Muscle layer of colon (tissue), 2 donors: ENCODE data around the gene INO80B.

Experiments
- H3K27ac ChIP-seq: one replicate; pipeline ENCODE4 v1.7.0; 2013; ENCODE audit warnings: low read depth, mild to moderate bottlenecking, low read length, moderate library complexity
- H3K27me3 ChIP-seq, 2 donors: one replicate each; pipeline ENCODE4 v1.7.0; 2013; ENCODE audit warnings: low read length in 2 of 2, mild to moderate bottlenecking in 2 of 2; ENCODE audit not compliant: insufficient read depth in 2 of 2, control insufficient read depth in 1 of 2
- H3K36me3 ChIP-seq: one replicate; pipeline ENCODE4 v1.7.0; 2013; ENCODE audit warnings: mild to moderate bottlenecking, low read length; ENCODE audit not compliant: insufficient read depth
- H3K4me1 ChIP-seq: one replicate; pipeline ENCODE4 v1.7.0; 2013; ENCODE audit warnings: mild to moderate bottlenecking, low read length; ENCODE audit not compliant: insufficient read depth
- H3K4me3 ChIP-seq, 2 donors: one replicate each; pipeline ENCODE4 v1.7.0; 2013; ENCODE audit warnings: low read length in 2 of 2, low read depth in 1 of 2, mild to moderate bottlenecking in 1 of 2, moderate library complexity in 1 of 2
- H3K9ac ChIP-seq: one replicate; pipeline ENCODE4 v1.7.0; 2013; ENCODE audit warnings: low read length
- H3K9me3 ChIP-seq: one replicate; pipeline ENCODE4 v1.7.0; 2013; ENCODE audit warnings: mild to moderate bottlenecking, low read length
- donor health status: abdominal sarcoma.
- donor health status: Adenocarcinoma of cecum.

INO80B gene

DNA sequence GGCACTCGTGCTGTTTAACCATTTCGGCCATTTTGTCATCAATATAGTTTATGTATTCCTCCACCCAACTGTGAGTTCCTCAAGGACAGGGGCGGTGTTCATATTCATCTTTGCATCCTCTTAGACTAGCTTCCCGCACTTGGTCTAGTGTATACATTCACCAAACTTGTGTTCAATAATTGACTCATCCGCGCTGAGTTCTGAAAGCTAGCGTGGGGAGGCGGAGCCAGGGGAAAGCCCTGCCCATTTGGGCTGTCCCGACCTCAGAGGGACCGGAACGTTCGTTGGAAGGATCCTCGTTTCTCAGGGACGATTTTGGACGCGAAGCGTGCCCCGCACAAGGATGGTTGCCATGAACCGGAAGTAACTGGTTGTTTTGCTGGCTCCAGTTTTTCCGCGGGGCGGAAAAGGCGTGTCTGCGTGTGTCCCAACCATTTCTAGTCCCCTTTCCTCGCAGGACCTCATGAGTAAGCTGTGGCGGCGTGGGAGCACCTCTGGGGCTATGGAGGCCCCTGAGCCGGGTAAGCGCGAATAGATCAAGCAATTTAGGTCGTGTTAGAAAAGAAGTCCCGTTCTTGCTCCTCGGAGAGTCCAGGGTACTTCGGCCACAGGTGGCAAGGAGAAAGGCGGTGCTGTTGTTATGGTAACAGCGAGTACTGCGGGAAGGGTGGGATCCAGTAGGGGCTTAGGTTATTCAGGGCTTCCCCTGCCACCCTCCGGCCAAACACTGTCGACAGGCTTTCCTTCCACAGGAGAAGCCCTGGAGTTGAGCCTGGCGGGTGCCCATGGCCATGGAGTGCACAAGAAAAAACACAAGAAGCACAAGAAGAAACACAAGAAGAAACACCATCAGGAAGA lies at the start of gene INO80B:
Gene INO80B, plus strand, starts transcription at position 434 of the 858 bp plus-strand sequence. Its CDS starts 30 bp downstream, at position 464.
- Histone ChIP-seq H3K27me3 (no peaks in the 10 kb centered on the region), H3K36me3 (no peaks in the 10 kb centered on the region), H3K4me3 (peak within 1 kb of the TSS; percentile 73 to 84), H3K9ac (peak within 1 kb of the TSS; percentile 71), H3K9me3 (no peaks in the 10 kb centered on the region), H3K4me1 (peaks cover 32% of the 10 kb centered on the region), H3K27ac (peak within 1 kb of the TSS; percentile 77)

DNA sequence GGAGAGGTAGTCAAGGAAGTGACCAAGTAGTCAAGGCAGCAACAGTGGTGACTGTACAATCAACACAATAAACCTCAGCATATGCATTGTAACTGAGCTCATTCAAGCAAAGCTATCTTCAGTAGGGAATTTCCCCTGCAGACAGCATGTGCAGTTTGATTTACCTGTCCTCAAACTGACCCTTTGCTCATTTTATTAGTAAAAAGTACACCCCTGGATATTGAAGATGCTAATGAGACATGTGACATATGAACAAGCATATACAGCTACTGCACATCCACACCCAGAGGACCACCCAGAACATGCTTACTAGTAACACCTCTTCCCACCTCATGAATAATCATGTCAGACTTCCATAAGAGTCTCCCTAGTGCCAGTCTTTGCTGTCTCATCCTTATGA lies 48.9 kb upstream of the INO80B start:
- Histone ChIP-seq H3K27me3 (no peaks in the 10 kb centered on the region), H3K9ac (no peak overlapping the region), H3K27ac (no peak overlapping the region), H3K9me3 (no peaks in the 10 kb centered on the region), H3K4me3 (no peak overlapping the region), H3K4me1 (no peaks in the 10 kb centered on the region), H3K36me3 (no peaks in the 10 kb centered on the region)

DNA sequence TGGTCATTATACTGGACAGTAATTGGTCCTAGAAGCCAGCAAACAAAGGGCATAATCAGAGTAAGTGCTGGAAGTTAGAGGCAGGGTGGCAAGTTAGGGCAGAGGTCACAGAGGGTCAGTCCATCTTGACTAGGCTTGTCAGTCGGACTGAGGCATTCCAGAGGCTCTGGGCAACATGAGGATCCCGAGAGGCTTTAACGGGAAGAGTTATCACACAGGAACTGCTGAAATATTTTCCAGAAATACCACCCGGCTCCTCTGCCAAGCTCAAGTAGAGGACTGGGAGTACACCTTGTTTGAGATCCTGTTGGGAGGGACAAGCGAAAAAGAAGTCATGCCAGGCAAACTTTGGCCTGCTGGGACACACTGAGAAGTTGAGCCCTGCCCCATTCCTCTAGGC lies 47.2 kb upstream of the INO80B start:
- H3K9ac ChIP-seq: no peak overlapping the region

DNA sequence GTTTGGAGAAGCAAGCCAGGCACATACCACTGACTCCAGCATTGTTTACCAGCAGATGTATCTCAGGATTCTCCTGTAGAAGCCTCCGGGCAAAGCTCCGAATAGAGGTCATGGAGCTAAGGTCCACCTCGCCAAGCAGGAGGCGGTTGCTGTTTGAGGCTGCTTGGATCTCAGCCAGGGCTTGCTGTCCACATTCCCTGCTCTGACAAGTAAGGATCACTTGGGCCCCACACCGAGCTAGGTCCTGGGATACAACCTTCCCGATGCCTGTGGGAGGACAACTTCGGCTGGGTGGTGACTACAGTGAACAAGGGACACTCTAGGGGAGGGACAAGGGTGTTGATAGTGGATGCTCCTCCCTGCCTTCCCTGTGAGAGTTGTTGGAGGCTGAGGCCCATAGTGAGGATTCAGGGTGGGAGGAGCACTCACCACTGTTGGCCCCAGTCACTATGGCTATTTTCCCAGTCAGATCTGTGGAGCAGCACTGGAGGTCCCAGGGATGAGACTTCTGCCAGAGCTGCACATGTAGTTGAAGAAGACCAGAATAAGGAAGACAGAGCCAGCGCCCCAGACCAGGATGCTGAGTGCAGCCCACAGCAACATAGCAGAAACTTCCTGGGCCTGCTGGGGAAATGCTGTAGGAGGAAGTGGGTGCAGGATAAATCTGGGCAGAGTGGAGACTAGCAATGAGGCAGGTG lies 41.7 kb upstream of the INO80B start:
- no peak overlapping the region for H3K9ac ChIP-seq
- H3K4me1 ChIP-seq: peaks cover 16% of the 10 kb centered on the region
- H3K27me3 ChIP-seq: no peaks in the 10 kb centered on the region
- no peaks in the 10 kb centered on the region for H3K36me3 ChIP-seq
- no peak overlapping the region for H3K27ac ChIP-seq
- no peaks in the 10 kb centered on the region for H3K9me3 ChIP-seq
- H3K4me3 ChIP-seq: no peak overlapping the region

More for the DNA sequence above, 47.2 kb upstream of the INO80B start:
- Histone ChIP-seq H3K9me3 (no peaks in the 10 kb centered on the region), H3K4me1 (no peaks in the 10 kb centered on the region), H3K27me3 (no peaks in the 10 kb centered on the region), H3K36me3 (no peaks in the 10 kb centered on the region), H3K4me3 (no peak overlapping the region), H3K27ac (no peak overlapping the region)

DNA sequence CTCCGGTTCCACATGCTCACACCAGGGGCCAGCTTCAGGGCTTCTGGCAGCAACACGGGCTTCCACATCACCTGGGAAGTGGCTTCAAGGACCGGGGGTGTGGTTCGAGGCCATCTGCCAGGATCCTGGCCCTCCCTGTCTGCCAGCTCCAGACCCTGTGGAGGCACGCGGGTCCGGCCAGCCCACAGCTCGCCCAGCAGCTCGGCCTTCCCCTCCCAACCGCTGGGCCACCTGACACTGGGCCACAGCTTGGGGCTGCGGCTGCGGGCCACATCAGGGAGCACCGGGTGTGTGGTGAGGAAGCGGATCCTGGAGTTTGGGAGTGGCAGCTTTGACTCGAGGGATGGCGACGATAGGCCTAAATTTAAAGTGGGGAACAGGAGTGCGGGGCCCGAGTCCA lies 40.4 kb upstream of the INO80B start:
- H3K9ac ChIP-seq: peak overlapping the region; percentile 57
- H3K4me1 ChIP-seq: peaks cover 16% of the 10 kb centered on the region
- peak overlapping the region; percentile 66 for H3K27ac ChIP-seq
- H3K27me3 ChIP-seq: no peaks in the 10 kb centered on the region
- H3K36me3 ChIP-seq: no peaks in the 10 kb centered on the region
- H3K9me3 ChIP-seq: no peaks in the 10 kb centered on the region
- peak overlapping the region; percentile 24 to 90 for H3K4me3 ChIP-seq

DNA sequence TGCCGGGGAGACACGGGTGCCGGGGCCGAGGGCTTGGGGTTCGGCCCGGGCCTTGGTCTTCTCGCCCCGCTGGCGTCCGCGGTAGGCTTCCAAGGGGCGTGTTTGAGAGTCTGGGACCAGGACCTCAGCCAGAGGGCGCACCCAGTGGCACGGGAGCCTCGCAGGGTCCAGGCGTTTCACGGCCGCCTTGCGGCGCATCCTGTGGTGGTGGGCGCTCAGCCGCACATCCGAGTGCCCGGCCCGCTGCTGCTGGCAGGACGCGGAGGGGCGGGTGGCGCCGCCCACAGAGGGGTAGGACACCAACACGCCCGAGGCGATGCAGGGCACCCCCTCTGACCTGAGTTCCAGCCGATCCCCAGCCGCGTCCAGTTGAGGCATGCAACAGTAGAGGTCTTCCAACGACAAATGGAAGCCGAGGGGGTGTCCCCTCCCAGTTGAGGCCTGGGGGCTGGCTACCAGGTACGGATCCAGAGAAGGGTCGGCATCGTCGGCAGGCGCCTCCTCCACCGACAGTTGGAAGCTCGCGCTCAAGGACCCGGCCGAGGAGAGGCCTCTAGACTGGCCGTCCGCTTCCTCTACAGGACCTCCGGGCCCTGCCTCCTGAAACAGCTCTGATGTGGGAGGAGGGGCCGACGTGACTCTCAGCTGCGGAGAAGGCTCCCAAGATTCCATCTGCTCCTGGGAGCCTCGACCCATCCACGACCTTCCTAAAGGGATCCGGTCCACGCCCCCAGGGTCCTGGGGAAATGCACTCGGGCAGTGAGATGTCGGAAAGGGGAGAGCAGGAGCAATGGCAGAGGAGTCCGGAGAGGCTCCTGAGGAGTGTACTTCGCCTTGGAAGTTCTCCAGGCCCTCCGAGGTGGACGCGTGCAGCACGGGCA lies 39.8 kb upstream of the INO80B start:
- no peaks in the 10 kb centered on the region for H3K36me3 ChIP-seq
- no peaks in the 10 kb centered on the region for H3K9me3 ChIP-seq
- peak overlapping the region; percentile 24 to 90 for H3K4me3 ChIP-seq
- H3K27ac ChIP-seq: peak overlapping the region; percentile 66
- H3K9ac ChIP-seq: peak overlapping the region; percentile 57
- H3K27me3 ChIP-seq: no peaks in the 10 kb centered on the region
- H3K4me1 ChIP-seq: peaks cover 16% of the 10 kb centered on the region

DNA sequence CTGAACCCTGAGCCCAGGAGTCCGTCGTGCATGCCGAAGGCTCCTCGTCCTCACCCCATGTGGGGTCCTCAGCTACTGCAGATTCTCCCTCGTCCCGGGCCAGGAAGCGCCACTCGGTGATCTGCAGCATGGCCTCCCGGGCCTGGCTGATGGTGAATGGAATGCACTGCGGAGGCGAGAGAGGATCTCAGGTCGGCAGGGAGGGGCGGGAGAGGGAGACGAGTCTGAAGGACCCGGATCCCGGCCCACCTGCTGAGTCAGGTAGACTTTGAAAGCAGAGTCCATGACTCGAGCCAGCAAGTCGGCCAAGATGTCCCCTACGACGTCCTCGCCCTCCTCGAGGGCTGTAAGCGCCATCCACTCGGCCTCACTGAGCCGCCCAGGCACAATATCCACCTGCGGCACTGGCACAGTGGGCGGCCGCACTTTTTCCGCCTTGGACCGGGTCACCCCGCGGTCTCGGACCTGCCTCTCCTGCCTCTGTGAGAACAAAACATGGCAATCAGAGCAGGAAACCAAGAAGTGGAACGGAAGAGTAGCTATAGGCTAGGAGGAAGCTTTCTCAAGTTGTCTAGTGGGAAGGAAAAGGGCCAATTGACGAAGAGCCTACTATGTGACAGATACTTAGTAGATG lies 39.0 kb upstream of the INO80B start:
- Histone ChIP-seq H3K4me3 (peak overlapping the region; percentile 24 to 90), H3K27ac (peak overlapping the region; percentile 55), H3K4me1 (peaks cover 16% of the 10 kb centered on the region), H3K27me3 (no peaks in the 10 kb centered on the region), H3K9ac (no peak overlapping the region), H3K36me3 (no peaks in the 10 kb centered on the region), H3K9me3 (no peaks in the 10 kb centered on the region)

DNA sequence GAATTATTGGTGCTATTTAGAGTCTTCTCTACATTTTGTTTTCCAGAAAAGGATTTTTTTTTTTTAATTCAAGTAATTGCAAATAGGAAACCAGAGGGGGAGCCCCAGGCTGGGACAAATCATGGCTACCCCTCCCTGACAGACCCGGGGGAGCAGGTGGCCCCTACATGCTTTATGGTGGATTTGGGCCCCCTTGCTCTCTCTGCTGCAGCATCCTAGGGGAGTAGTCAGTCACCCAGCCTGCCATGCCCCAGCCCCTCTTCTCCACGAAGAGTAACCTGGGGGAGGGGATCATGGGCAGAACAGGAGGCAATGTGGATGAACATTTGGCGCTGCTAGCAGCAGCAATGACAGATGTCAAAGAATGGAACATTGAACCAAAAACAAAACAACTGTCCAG lies 38.1 kb upstream of the INO80B start:
- H3K27me3 ChIP-seq: no peaks in the 10 kb centered on the region
- no peaks in the 10 kb centered on the region for H3K9me3 ChIP-seq
- no peak overlapping the region for H3K4me3 ChIP-seq
- H3K27ac ChIP-seq: no peak overlapping the region
- H3K4me1 ChIP-seq: peaks cover 16% of the 10 kb centered on the region
- H3K36me3 ChIP-seq: no peaks in the 10 kb centered on the region
- H3K9ac ChIP-seq: no peak overlapping the region

DNA sequence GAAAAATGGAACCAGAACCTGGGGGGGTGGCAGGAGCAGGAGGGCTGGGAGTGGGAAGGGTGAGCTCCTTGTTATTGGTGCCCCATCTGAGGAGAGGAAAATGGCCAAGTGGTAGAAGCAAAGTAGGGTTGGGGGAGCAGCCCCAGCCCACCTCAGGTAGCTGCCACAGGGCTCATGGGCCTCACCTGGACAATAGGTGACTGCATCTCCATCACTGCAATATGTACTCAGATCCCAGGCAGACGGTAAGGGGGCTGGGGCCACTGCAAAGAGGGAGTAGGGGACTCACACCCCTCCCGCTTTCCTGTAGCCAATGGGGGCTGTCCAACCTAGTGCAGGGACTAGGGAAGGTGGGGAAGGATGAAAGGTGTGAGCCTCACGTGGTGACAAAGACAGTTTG lies 37.7 kb upstream of the INO80B start:
- no peak overlapping the region for H3K27ac ChIP-seq
- no peak overlapping the region for H3K9ac ChIP-seq
- no peaks in the 10 kb centered on the region for H3K9me3 ChIP-seq
- H3K4me3 ChIP-seq: no peak overlapping the region
- no peaks in the 10 kb centered on the region for H3K27me3 ChIP-seq
- H3K36me3 ChIP-seq: no peaks in the 10 kb centered on the region
- peaks cover 18% of the 10 kb centered on the region for H3K4me1 ChIP-seq

DNA sequence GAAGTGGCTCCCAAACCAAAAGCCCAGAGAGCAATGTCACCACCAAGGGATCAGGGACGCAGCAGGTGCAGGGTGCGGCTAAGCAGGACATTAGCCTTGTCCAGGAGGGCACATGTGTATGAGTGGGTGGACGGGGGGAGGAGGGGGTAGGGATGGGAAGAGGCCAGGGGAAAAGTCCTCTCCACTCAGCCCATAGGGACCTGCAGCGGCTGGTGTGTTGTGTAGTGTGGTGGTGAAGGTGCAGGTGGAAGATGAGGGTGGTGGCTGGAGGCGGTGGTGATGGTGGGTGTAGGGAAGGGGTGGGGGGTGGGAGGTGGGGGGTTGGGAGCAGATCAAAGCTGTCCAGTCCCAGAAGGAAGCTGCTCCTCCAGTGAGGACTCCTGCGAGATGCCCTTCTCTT lies 37.1 kb upstream of the INO80B start:
- Histone ChIP-seq H3K4me3 (no peak overlapping the region), H3K36me3 (no peaks in the 10 kb centered on the region), H3K4me1 (peaks cover 19% of the 10 kb centered on the region), H3K9ac (no peak overlapping the region), H3K27me3 (no peaks in the 10 kb centered on the region), H3K27ac (no peak overlapping the region), H3K9me3 (no peaks in the 10 kb centered on the region)

DNA sequence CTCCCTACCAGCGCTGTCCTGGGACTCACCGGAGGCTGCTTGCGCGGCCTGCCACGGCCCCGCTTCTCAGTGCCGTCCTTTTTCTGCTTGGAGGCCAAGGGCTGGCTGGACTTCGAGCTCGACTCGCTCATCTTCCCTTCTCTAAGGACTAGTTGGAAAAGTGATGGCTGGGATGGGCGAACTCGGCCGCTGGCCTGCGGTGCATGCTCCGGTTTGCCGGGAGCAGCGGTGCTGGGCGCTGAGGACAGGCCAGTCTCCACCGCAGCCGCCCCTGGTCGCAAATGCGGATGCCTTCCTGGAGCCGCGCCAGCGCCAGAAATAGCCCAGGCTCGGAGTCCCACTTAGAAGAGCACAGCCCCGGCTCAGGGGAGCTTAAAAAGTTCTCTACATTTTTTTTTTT lies 36.6 kb upstream of the INO80B start:
- no peaks in the 10 kb centered on the region for H3K27me3 ChIP-seq
- H3K36me3 ChIP-seq: no peaks in the 10 kb centered on the region
- H3K9me3 ChIP-seq: no peaks in the 10 kb centered on the region
- H3K9ac ChIP-seq: no peak overlapping the region
- H3K4me1 ChIP-seq: peaks cover 19% of the 10 kb centered on the region
- no peak overlapping the region for H3K4me3 ChIP-seq
- no peak overlapping the region for H3K27ac ChIP-seq
